CD14-positive monocyte (primary cell): Measurements from ENCODE around the gene ANKRD28. TPM values are rescaled to one million over a fixed set of nuclear protein-coding genes. Genes with fewer than 3 reads are reported as not detected.
A peak's percentile ranks its signal among the peaks of the same experiment; 100 is the strongest.

Source experiments
- DNase-seq, 3 donors: peaks; one replicate each; pipeline ENCODE4 v3.0.0-alpha.2; 2011 to 2022
- H2AFZ ChIP-seq: 2 replicates; pipeline ENCODE4 v1.6.0; 2012; ENCODE audit warnings: mild to moderate bottlenecking, low read depth, low read length, inconsistent platforms; ENCODE audit not compliant: insufficient read depth, poor library complexity, severe bottlenecking
- H3K27ac ChIP-seq, 2 donors: 1 replicate in 1 of 2; 2 replicates in 1 of 2; pipeline ENCODE4 v1.5.1; 2012 to 2013; ENCODE audit warnings: low read length in 2 of 2, control low read depth in 1 of 2, inconsistent platforms in 1 of 2, low read depth in 1 of 2, mild to moderate bottlenecking in 1 of 2
- H3K27me3 ChIP-seq, 2 donors: one replicate each; pipeline versions ENCODE4 v1.6.0 to v1.6.1; 2011 to 2013; ENCODE audit warnings: low read length in 2 of 2; ENCODE audit not compliant: control insufficient read depth in 2 of 2, insufficient read depth in 2 of 2
- H3K36me3 ChIP-seq, 2 donors: replicated peaks in 1 of 2; 1 replicate in 1 of 2; 2 replicates in 1 of 2; pipeline versions ENCODE4 v1.5.1 to v1.6.1; 2012 to 2013; ENCODE audit warnings: low read length in 2 of 2, control low read depth in 1 of 2, inconsistent platforms in 1 of 2, mild to moderate bottlenecking in 1 of 2; ENCODE audit not compliant: insufficient read depth in 2 of 2, control insufficient read depth in 1 of 2
- H3K4me1 ChIP-seq, 2 donors: 1 replicate in 1 of 2; 2 replicates in 1 of 2; pipeline versions ENCODE4 v1.5.1 to v1.6.1; 2012 to 2013; ENCODE audit warnings: low read length in 2 of 2, control low read depth in 1 of 2, inconsistent platforms in 1 of 2, mild to moderate bottlenecking in 1 of 2, moderate library complexity in 1 of 2; ENCODE audit not compliant: insufficient read depth in 2 of 2, control insufficient read depth in 1 of 2
- H3K4me2 ChIP-seq: replicated peaks from 2 replicates; pipeline ENCODE3; 2012; ENCODE audit warnings: low read length, moderate library complexity, mild to moderate bottlenecking; ENCODE audit not compliant: poor library complexity, severe bottlenecking; ENCODE audit errors: extremely low read depth
- H3K4me3 ChIP-seq, 3 experiments: fragments of 200-600 bp in 1 of 3; sonication (generic) in 1 of 3; replicated peaks in 1 of 3; 1 replicate in 2 of 3; 2 replicates in 1 of 3; pipeline ENCODE4 v1.5.1; 2011 to 2013; ENCODE audit warnings: low read length in 3 of 3, mild to moderate bottlenecking in 3 of 3, control low read depth in 2 of 3, low read depth in 2 of 3, inconsistent platforms in 1 of 3, moderate library complexity in 1 of 3
- H3K79me2 ChIP-seq: 2 replicates; pipeline ENCODE4 v1.6.0; 2012; ENCODE audit warnings: mild to moderate bottlenecking, control low read depth, inconsistent platforms, low read length, moderate library complexity; ENCODE audit not compliant: insufficient read depth
- H3K9ac ChIP-seq: 2 replicates; pipeline ENCODE4 v1.6.0; 2017; ENCODE audit warnings: low read length, mild to moderate bottlenecking; ENCODE audit not compliant: insufficient read depth, poor library complexity, severe bottlenecking
- H3K9me3 ChIP-seq, 2 donors: replicated peaks in 1 of 2; 1 replicate in 1 of 2; 2 replicates in 1 of 2; pipeline versions ENCODE4 v1.5.1 to v1.6.1; 2012 to 2013; ENCODE audit warnings: low read length in 2 of 2, control low read depth in 1 of 2; ENCODE audit not compliant: control insufficient read depth in 1 of 2, insufficient read depth in 1 of 2
- H4K20me1 ChIP-seq: 2 replicates; pipeline ENCODE4 v1.6.0; 2012; ENCODE audit warnings: mild to moderate bottlenecking, low read length, control low read depth, moderate library complexity; ENCODE audit not compliant: insufficient read depth
- H3K27ac Mint-ChIP-seq, 7 donors: one replicate each; pipeline ENCODE4 v1.8.0; 2020; ENCODE audit warnings: mild to moderate bottlenecking in 7 of 7, mixed read lengths in 7 of 7, moderate library complexity in 6 of 7, inconsistent platforms in 2 of 7
- H3K27me3 Mint-ChIP-seq, 3 donors: one replicate each; pipeline ENCODE4 v1.8.0; 2021 to 2022; ENCODE audit warnings: low read depth in 3 of 3, mild to moderate bottlenecking in 3 of 3, mixed read lengths in 3 of 3, moderate library complexity in 3 of 3, inconsistent platforms in 1 of 3
- H3K36me3 Mint-ChIP-seq, 2 donors: one replicate each; pipeline ENCODE4 v1.8.0; 2020; ENCODE audit warnings: mixed read lengths in 2 of 2, inconsistent platforms in 1 of 2, mild to moderate bottlenecking in 1 of 2
- H3K4me1 Mint-ChIP-seq: one replicate; pipeline ENCODE4 v1.8.0; 2020; ENCODE audit warnings: mild to moderate bottlenecking, mixed read lengths
- H3K4me3 Mint-ChIP-seq, 2 donors: one replicate each; pipeline ENCODE4 v1.8.0; 2020; ENCODE audit warnings: mild to moderate bottlenecking in 2 of 2, mixed read lengths in 2 of 2, moderate library complexity in 1 of 2
- H3K9me3 Mint-ChIP-seq, 7 donors: one replicate each; pipeline ENCODE4 v1.8.0; 2020 to 2022; ENCODE audit warnings: mixed read lengths in 7 of 7, mild to moderate bottlenecking in 6 of 7, moderate library complexity in 6 of 7, inconsistent platforms in 2 of 7
- WGBS: methylation state at CpG from one replicate; pipeline ENCODE4 v1.1.5; 2013; ENCODE audit warnings: missing lambda C conversion rate; ENCODE audit not compliant: insufficient coverage; 5-methylcytosine and 5-hydroxymethylcytosine counted together
- intact Hi-C, 2 donors: fragments of 100-400 bp; cut with micrococcal nuclease; formaldehyde crosslinking; loops; one replicate each; pipeline versions ENCODE4 v1.15.0 to v1.15.1; 2023
- polyA plus RNA-seq, 3 donors: library from polyadenylated mRNA; depleted of rRNA in 1 of 3; unstranded in 2 of 3; stranded (reverse) in 1 of 3; fragments of 300-500 nt in 2 of 3; fragments of >200 nt in 1 of 3; fragmentation: Illumina TruSeq in 2 of 3; gene quantifications; 1 replicate in 2 of 3; 2 replicates in 1 of 3; pipeline ENCODE4 v1.2.3, GENCODE V29; 2012 to 2021
- TF ChIP-seq, protein P1 (sequence below): fragments of 200-600 bp; IDR thresholded peaks from one replicate; pipeline ENCODE4 v1.8.0; 2022; ENCODE audit warnings: antibody characterized with exemption, mild to moderate bottlenecking

ANKRD28 gene
- polyA plus RNA-seq, 3 donors: 5.9 to 11.5 (median 7.9) TPM

DNA sequence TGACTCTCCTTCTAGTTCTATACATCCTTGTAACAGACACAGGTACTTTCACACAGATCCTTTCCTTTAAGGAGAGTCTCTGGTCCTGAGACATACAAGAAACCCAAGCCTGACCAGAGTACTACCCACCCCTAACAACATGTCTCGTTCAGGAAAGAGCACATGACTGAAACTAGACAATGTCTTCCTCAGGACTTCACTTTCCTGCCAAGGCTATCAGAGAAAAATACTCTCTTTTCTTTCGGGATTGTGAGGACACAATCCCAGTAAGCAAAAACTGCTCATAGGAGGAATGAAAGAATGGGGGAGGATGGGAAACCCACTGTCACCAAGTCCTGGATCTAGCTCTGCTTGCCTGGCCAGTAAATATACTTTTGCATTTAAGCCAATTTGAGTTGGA lies 11.5 kb upstream of the ANKRD28 start:
- intact Hi-C loops: loop anchor here in 1 of 2 donors (2.0 to 10.0 kb wide), 2 partner anchors 125 to 181 kb away; no protein-coding TSS in a partner anchor
- H3K9me3 ChIP-seq: no peaks in the 10 kb centered on the region
- peaks cover 3% of the 10 kb centered on the region for H3K79me2 ChIP-seq
- no peak overlapping the region for H3K4me3 Mint-ChIP-seq
- peaks cover 0 to 5% (median 0%) of the 10 kb centered on the region in 3 donors for H3K27me3 Mint-ChIP-seq
- TF ChIP-seq, protein P1, sequence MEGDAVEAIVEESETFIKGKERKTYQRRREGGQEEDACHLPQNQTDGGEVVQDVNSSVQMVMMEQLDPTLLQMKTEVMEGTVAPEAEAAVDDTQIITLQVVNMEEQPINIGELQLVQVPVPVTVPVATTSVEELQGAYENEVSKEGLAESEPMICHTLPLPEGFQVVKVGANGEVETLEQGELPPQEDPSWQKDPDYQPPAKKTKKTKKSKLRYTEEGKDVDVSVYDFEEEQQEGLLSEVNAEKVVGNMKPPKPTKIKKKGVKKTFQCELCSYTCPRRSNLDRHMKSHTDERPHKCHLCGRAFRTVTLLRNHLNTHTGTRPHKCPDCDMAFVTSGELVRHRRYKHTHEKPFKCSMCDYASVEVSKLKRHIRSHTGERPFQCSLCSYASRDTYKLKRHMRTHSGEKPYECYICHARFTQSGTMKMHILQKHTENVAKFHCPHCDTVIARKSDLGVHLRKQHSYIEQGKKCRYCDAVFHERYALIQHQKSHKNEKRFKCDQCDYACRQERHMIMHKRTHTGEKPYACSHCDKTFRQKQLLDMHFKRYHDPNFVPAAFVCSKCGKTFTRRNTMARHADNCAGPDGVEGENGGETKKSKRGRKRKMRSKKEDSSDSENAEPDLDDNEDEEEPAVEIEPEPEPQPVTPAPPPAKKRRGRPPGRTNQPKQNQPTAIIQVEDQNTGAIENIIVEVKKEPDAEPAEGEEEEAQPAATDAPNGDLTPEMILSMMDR: no peak
- H3K9ac ChIP-seq: no peak overlapping the region
- H3K4me3 ChIP-seq: no peak overlapping the region
- no CpG with 5 or more reads among the region's 2 CpGs for WGBS
- H3K4me1 ChIP-seq: peaks cover 15 to 29% of the 10 kb centered on the region in 2 donors
- no peaks in the 10 kb centered on the region for H3K36me3 Mint-ChIP-seq
- peak overlapping the region in 3 of 7 donors; percentile 2 to 80 (median 58) for H3K27ac Mint-ChIP-seq
- peaks cover 26% of the 10 kb centered on the region for H3K4me1 Mint-ChIP-seq
- H3K4me2 ChIP-seq: no peak overlapping the region
- no peak overlapping the region for H2AFZ ChIP-seq
- no peaks in the 10 kb centered on the region for H3K9me3 Mint-ChIP-seq
- H3K27me3 ChIP-seq: no peaks in the 10 kb centered on the region
- no peak for DNase-seq
- no peak overlapping the region for H3K27ac ChIP-seq
- no peaks in the 10 kb centered on the region for H4K20me1 ChIP-seq
- no peaks in the 10 kb centered on the region for H3K36me3 ChIP-seq

DNA sequence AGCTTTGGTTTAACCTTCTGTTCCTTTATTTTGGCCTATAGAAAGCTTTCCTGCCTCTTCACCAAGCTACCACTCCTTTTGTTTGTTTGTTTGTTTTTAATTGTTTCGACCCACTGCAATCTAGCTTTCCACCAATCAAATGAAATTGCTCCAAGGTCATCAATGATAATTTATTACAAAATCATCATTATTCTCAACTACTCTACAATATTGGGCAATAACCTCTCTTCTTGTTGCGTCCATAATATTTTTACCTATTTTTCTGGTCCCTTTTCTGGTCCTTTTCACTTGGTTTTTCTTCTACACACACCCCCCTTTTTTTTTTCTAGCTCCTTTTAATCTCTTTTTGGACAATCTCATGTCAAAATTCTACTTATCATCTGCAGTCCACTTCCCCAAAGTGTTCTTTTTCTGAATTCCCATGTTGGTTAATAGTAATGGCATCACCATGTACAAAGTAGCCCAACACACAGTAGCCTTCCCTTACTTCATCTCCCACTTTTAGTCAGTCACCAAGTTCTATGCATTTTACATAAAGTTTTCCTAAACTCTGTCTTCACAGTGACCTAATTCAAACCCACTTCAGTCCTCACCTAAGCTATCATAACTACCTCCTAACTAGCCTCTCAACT lies 11.0 kb upstream of the ANKRD28 start:
- Histone ChIP-seq H3K4me1 (peaks cover 15 to 29% of the 10 kb centered on the region in 2 donors), H3K27ac (no peak overlapping the region), H3K9ac (no peak overlapping the region), H2AFZ (no peak overlapping the region), H3K79me2 (peaks cover 4% of the 10 kb centered on the region), H3K4me2 (no peak overlapping the region), H3K36me3 (no peaks in the 10 kb centered on the region), H3K9me3 (no peaks in the 10 kb centered on the region), H3K27me3 (no peaks in the 10 kb centered on the region), H3K4me3 (no peak overlapping the region), H4K20me1 (no peaks in the 10 kb centered on the region)
- Mint-ChIP-seq H3K4me3 (no peak overlapping the region), H3K27ac (peak overlapping the region in 4 of 7 donors; percentile 2 to 80 (median 67)), H3K9me3 (no peaks in the 10 kb centered on the region), H3K36me3 (peaks cover 0 to under 1% of the 10 kb centered on the region in 2 donors), H3K4me1 (peaks cover 26% of the 10 kb centered on the region), H3K27me3 (peaks cover 0 to 5% (median 0%) of the 10 kb centered on the region in 3 donors)
- intact Hi-C loops: loop anchor here in 1 of 2 donors (2.0 to 10.0 kb wide), 2 partner anchors 124 to 180 kb away; no protein-coding TSS in a partner anchor
- DNase-seq: peak in 2 of 3 donors; percentile 26 to 61
- TF ChIP-seq, protein P1: no peak
- 75% methylated on average over 1 of the region's 2 CpGs for WGBS
